RWPE1 (cell line): ENCODE measurements around the gene PRDM7.

Experiments
- CTCF ChIA-PET: fragments of 350-600 bp; sonication (Branson Sonifier 250); formaldehyde crosslinking; extraction: SDS; loops from one replicate; lab custom pipeline; 2021; lab: Yijun Ruan, JAX
- POLR2A ChIA-PET: fragments of 400-600 bp; formaldehyde crosslinking; extraction: SDS; loops from one replicate; lab custom pipeline; 2020; ENCODE audit warnings: antibody characterized with exemption; ENCODE audit not compliant: low non-redundant PET; lab: Yijun Ruan, JAX
- DNase-seq: peaks from one replicate; pipeline ENCODE4 v3.0.0; 2012; ENCODE audit warnings: low spot score
- H3K27ac ChIP-seq: fragments of 450-650 bp; 2 replicates; pipeline ENCODE4 v1.5.1; 2017
- CTCF ChIP-seq: fragments of 450-650 bp; conservative IDR thresholded peaks from 2 replicates; pipeline ENCODE4 v1.5.1; 2017; ENCODE audit warnings: low read depth, mild to moderate bottlenecking

PRDM7 gene

DNA sequence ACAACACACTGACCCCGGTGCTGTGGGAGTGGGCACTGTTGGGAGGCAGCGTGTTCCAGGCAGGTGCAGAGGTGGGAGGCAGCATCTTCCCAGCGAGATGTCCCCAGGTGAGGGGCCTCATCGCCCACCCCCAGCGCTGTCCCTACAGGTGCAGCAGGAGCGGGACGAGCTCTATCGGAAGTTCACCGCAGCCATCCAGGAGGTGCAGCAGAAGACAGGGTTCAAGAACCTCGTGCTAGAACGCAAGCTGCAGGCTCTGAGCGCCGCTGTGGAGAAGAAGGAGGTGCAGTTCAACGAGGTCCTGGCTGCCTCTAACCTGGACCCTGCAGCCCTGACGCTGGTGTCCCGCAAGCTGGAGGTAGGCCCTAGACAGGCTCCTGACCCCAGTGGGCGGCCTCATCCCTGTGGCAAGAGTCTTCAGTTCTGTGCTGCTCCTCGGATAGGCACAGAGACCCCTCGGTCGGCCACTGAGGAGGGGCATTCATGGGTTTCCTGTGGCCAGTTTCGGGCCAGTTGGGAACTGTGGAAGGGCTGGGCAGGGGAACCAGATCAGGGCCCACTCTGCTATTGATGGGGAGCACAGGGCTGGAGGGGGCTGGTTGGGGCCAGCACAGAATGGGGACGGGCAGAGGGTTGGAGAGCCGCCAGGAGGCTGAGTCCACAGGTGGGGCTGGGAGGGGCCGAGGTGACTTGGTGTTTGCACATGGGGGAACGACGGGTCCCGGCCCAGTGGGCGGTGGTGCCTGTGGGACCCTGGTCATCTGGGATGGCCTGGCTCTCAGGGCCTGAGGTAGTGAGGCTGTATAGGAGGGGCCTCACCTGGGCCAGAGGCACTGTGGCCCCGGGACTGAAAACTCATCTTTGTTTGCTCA lies 36.7 kb downstream of the PRDM7 start:
- DNase-seq, result no peak
- CTCF ChIA-PET, result no interaction called here
- no peak overlapping the region for H3K27ac ChIP-seq
- POLR2A ChIA-PET, result no interaction called here
- no peak for TF ChIP-seq CTCF

- CTCF ChIA-PET, result no interaction called here
- TF ChIP-seq CTCF, result no peak
Observed at GRCh38 chr16:90037276-90037675, 39.9 kb downstream of the PRDM7 start.

GRCh38 chr16:90035902-90036301 lies 41.2 kb downstream of the PRDM7 start:
- DNase-seq, result no peak
- CTCF ChIA-PET, result interaction anchor here (1.0 kb wide), 1 partner anchor 36 kb away, joined by 3 read pairs; no protein-coding TSS in a partner anchor
- no peak for TF ChIP-seq CTCF
- POLR2A ChIA-PET, result interaction anchor here (0.6 kb wide), 1 partner anchor 36 kb away, joined by 3 read pairs; no protein-coding TSS in a partner anchor
- H3K27ac ChIP-seq, result no peak overlapping the region

More at GRCh38 chr16:90037276-90037675, 39.9 kb downstream of the PRDM7 start:
- no peak for DNase-seq
- no peak overlapping the region for H3K27ac ChIP-seq
- POLR2A ChIA-PET, result no interaction called here

GRCh38 chr16:90034504-90034903 lies 42.6 kb downstream of the PRDM7 start:
- no peak for DNase-seq
- POLR2A ChIA-PET, result no interaction called here
- no peak overlapping the region for H3K27ac ChIP-seq
- CTCF ChIA-PET, result no interaction called here
- no peak for TF ChIP-seq CTCF

DNA sequence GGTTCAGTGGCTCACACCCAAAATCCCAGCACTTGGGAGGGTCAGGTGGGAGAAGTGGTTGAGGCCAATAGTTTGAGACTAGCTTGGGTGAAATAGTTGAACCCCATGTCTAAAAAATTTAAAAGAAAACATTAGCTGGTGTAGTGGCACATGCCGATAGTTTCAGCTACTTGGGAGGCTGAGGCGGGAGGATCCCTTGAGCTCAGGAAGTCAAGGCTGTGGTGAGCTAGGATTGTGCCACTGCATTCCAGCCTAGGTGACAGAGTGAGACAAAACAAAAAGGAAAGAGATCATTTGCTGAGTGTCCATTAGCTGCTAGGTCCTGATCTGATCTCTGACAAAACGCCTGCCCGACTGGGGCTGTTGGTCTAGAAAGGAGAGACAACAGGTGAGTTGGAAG lies 43.7 kb downstream of the PRDM7 start:
- TF ChIP-seq CTCF, result no peak

GRCh38 chr16:90032674-90033331 lies 44.3 kb downstream of the PRDM7 start:
- 0 out of 2 replicates have a peak overlapping the region, but pooled peaks have one; percentile 20 for H3K27ac ChIP-seq
- ChIA-PET CTCF (interaction anchor here (0.8 kb wide), 1 partner anchor 10 kb away, joined by 3 read pairs; no protein-coding TSS in a partner anchor), POLR2A (no interaction called here)
- TF ChIP-seq CTCF, result no peak
- no peak for DNase-seq

More for the DNA sequence above, 43.7 kb downstream of the PRDM7 start:
- H3K27ac ChIP-seq, result peak overlapping the region; percentile 0; the same call in 1 of the 2 replicates
- ChIA-PET POLR2A (no interaction called here), CTCF (interaction anchor here (0.8 kb wide), 1 partner anchor 11 kb away, joined by 3 read pairs; no protein-coding TSS in a partner anchor)
- DNase-seq, result no peak
